GM18499 (cell line): ENCODE results near the gene BAHCC1.

Source experiments
- ATAC-seq: cut with Tn5 transposase; IDR thresholded peaks from one replicate; pipeline ENCODE4 v1.9.1; 2021; ENCODE audit warnings: moderate number of reproducible peaks; ENCODE audit not compliant: insufficient read depth, unreplicated experiment

The BAHCC1 gene

GRCh38 chr17:81471818-81472456 lies 76.7 kb downstream of the BAHCC1 start:
- no peak for ATAC-seq

GRCh38 chr17:81473019-81473418 lies 77.8 kb downstream of the BAHCC1 start:
- ATAC-seq, result no peak

- ATAC-seq, result no peak
Observed at GRCh38 chr17:81474958-81475357, 79.7 kb downstream of the BAHCC1 start.

DNA sequence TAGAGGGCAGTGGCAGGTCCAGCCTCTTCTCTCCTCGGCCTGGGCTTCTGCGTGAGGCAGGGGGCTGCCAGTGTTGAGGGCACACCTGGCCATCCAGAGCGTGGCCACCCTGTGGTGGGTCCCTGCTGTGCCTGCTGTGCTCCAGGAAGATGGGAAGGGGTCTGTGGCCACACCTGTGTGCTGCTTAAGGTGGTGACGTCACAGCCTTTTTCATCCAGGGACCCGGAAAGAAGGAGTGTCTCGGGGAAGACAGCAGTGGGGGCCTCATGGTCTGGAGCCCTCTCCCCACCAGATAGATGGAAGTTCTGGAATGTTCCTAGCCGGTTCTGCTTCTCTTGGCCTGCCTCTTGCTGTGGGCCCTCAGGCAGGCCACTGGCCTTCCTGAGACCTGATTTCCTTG lies 80.8 kb downstream of the BAHCC1 start:
- ATAC-seq, result no peak

GRCh38 chr17:81476635-81477034 lies 81.4 kb downstream of the BAHCC1 start:
- no peak for ATAC-seq

GRCh38 chr17:81477173-81477572 lies 81.9 kb downstream of the BAHCC1 start:
- no peak for ATAC-seq

DNA sequence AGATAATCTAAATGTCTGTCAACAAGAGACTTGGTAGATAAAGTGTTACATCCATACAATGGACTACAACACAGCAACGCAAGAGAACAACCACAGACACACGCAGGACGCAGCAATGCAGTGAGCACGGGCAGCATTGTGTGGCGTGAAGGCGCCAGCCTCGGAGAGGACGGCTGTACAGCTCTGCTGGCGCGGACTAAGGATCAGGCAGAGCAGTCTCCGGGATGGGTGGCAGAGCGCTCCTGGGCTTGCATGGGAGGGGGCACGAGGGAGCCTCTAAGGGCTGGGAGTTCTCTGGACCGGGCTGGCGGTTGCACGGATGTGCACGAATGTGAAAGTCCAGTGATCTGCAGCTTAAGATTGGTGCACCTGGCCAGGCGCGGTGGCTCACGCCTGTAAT lies 82.9 kb downstream of the BAHCC1 start:
- ATAC-seq, result no peak

GRCh38 chr17:81479175-81480071 lies 84.2 kb downstream of the BAHCC1 start:
- ATAC-seq, result no peak

DNA sequence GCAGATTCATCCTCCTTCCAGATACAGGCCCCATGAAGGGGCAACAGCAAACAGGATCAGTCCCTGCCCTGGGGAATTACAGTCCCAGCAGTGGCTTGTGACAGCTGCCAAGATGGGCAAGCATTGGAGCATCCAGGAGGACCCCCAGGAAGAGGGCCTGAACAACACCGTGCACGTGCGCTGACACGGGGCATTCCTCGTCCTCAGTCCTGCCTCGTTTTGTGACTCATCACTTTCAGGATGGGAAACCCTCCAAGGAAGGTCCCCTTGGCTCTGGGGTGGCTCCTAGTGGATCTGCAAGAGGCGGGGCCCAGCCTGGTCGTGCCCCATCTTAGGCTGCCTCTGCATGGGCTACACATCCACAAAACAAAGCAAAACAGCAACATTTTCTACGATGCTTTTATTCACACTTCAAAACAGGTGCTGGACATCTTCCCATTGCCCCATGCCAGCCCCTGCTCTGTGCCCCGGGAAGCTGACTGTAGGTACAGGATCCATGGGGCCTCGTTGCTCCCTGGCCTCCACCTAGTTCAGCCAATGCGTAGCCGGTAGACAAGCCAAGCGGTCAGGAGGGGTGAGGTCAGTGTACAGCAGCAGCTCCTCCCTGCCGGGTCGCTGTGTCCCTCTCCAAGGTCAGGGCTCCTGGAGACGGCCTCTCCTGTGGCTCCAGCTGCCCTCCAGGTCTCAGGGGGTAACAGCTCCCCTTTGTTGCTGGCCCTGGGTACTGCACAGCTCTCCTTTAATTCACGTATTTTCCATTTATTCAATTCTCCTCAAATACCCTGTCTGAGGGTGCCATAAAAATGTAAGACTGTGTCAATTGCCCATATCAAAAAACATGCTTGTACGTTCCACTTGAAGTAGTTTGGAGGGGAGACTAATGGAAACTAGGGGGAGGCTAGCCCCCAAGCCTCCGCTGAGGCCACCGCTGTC lies 85.1 kb downstream of the BAHCC1 start:
- ATAC-seq, result no peak

GRCh38 chr17:81481073-81481799 lies 86.0 kb downstream of the BAHCC1 start:
- ATAC-seq, result no peak

GRCh38 chr17:81481815-81482505 lies 86.7 kb downstream of the BAHCC1 start:
- no peak for ATAC-seq

DNA sequence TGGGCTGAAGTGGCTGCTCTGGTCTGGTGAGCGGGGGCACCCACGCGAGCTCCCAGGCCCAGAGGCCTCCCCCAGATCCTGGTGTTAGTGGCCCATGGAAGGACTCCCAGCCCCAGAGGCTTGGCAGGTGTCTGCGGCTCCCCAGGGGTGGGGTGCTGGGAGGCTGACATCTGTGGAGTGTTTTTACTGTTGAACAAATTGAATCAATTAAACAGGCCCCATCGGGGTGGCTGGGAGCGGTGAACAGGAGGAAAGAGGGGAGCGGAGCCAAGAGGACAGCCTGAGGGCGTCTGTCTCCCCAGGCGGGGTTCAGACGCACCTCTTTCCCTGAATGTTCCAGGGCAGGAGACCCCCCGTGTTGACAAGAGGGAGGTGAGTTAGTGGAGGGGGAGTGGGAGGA lies 87.4 kb downstream of the BAHCC1 start:
- no peak for ATAC-seq

- no peak for ATAC-seq
Observed at GRCh38 chr17:81483085-81483861, 88.0 kb downstream of the BAHCC1 start.

- ATAC-seq, result no peak
Observed at GRCh38 chr17:81483862-81484194, 88.6 kb downstream of the BAHCC1 start.

DNA sequence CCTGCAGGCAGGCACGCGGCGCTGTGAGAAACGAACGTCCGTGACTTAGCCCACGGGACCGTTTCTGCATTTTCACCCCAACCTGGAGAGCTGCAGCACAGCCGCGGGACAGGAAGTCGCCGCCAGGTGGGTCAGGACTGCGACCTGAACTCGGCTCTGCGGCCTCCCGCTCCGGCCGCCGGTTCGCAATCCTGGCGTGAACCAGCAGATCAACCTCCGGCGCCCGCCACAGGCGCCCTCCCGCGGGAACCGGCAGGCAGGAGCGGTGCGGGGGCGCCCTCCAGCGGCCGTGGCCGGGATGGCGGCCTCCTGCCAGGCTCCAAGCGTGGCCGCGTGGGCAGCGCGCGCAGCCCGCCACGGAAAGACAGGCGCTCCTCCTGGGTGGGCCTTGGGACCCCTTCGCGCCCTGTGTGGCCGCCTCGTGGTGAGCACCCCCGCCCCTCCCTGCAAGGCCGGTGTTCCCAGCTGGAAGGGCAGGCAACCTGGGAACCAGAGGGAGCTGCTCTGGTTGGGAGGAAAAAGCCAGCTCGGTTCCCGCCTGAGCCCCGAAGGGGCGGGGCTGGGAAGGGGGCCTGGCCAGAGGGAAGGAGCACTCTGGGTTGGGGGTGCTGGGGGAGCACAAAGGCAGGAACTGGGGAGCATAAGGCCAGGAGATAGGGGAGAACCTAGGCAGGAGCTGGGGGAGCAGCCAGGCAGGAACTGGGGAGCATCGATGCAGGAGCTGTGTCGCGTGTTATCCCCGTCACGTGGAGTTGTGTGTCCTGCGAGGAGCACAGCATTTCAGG lies 89.1 kb downstream of the BAHCC1 start:
- ATAC-seq, result no peak

DNA sequence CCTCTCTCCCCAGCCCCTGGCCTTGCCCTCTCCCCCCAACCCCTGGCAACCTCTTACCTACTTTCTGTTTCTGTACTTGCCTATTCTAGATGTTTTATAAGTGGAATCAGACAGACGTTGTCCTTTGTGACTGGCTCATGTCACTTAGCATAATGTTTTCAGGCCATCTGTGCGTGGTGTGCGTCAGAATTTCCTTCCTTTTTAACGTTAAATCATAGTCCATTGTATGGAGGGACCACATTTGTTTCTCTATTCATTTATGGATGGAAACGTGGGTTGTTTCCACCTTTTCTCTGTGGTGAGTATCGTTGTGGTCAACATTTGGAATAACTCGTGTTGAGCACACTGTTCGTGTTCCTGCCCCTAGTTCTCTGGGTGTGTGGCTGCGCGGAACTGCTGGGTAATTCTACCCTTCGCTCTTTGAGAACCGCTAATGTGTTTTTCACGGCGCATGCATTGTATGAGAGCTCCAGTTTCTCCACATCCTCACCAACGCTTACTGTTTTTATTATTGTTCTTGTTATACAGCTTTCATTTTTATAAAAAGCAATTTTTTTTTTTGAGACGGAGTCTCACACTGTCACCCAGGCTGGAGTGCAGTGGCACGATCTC lies 91.0 kb downstream of the BAHCC1 start:
- ATAC-seq, result no peak

- ATAC-seq, result no peak
Observed at GRCh38 chr17:81487089-81487486, 91.8 kb downstream of the BAHCC1 start.
